ENCODE data around the gene INPP5A. TPM values are rescaled to one million over a fixed set of nuclear protein-coding genes. Genes with fewer than 3 reads are reported as not detected.

INPP5A gene
- total RNA-seq, 1 donor, result 36.8 TPM

DNA sequence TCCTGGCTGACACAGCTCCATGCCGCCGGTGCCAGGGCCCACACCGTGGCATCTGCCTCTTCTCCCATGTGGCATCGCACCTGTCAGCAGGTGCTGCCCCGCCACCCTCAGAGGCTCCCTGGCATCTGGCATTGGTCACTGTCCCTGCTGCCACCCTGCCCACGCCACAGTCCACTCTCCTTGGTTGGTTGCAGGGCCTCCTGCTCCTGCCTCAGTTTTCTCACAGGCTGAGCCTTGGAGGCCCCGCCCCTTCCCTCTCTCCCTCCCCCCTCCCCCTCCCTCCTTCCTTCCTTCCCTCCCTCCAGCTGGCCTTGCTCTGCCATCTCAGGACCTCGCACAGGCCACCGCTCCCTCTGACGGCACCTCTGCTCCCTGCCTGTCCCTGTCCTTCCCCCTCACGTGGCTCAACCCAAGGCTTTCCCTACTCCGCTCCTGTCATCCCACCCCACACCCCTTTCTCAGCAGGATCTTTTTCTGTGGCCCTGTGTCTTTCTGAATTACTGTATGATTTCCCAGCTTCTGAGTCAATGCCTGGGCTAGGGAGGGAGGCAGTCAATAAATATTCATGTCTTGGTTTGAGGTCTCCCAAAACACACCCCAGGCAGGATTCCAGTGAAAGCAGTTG lies 87.4 kb downstream of the INPP5A start:
- TF ChIP-seq, protein P1, sequence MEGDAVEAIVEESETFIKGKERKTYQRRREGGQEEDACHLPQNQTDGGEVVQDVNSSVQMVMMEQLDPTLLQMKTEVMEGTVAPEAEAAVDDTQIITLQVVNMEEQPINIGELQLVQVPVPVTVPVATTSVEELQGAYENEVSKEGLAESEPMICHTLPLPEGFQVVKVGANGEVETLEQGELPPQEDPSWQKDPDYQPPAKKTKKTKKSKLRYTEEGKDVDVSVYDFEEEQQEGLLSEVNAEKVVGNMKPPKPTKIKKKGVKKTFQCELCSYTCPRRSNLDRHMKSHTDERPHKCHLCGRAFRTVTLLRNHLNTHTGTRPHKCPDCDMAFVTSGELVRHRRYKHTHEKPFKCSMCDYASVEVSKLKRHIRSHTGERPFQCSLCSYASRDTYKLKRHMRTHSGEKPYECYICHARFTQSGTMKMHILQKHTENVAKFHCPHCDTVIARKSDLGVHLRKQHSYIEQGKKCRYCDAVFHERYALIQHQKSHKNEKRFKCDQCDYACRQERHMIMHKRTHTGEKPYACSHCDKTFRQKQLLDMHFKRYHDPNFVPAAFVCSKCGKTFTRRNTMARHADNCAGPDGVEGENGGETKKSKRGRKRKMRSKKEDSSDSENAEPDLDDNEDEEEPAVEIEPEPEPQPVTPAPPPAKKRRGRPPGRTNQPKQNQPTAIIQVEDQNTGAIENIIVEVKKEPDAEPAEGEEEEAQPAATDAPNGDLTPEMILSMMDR (IDR thresholded peaks at IDR 0.05; ENCODE audit: insufficient read depth, low read length), result no peak
- peak; percentile 19 for DNase-seq (ENCODE audit: low read depth)
- no peak overlapping the region for H3K4me3 ChIP-seq (ENCODE audit: low read depth, low read length)

DNA sequence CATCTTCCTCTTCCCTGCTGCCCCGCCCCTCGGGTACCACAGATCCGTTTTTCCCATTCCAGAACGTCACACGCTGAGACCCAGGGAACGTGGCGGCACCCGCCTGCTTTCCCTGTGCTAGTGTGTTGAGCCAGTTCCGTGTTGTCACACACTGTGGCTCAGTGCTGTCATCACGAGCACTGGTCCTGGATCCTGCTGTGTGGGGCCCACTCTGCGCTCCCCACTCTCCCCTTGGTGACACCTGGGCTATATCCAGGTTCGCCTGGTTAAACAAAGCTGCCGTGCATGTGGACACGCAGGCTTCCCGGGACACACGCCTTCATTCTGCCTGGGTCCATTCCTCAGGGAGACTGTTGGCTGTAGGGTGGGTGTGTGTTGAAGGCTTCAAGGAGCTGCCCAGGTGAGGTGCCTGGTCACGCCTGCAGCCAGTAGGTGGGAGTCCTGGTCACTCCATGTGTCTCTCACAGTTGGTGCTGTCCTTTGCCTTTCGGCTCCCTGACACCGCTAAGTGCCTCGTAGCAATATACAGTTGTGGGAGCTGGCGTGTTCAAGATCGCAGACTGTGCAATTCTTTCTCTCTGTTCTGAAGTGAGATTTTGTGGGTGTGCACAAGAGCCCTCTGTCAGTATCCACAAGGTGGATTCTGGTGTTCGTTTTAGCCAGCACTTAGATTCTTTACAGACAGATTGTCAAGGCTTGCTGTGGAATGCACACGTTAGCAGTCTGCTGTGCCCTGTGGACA lies 88.6 kb downstream of the INPP5A start:
- no peak overlapping the region for H3K4me3 ChIP-seq (ENCODE audit: low read depth, low read length)
- DNase-seq (ENCODE audit: low read depth), result no peak
- TF ChIP-seq, protein P1 (IDR thresholded peaks at IDR 0.05; ENCODE audit: insufficient read depth, low read length), result no peak

DNA sequence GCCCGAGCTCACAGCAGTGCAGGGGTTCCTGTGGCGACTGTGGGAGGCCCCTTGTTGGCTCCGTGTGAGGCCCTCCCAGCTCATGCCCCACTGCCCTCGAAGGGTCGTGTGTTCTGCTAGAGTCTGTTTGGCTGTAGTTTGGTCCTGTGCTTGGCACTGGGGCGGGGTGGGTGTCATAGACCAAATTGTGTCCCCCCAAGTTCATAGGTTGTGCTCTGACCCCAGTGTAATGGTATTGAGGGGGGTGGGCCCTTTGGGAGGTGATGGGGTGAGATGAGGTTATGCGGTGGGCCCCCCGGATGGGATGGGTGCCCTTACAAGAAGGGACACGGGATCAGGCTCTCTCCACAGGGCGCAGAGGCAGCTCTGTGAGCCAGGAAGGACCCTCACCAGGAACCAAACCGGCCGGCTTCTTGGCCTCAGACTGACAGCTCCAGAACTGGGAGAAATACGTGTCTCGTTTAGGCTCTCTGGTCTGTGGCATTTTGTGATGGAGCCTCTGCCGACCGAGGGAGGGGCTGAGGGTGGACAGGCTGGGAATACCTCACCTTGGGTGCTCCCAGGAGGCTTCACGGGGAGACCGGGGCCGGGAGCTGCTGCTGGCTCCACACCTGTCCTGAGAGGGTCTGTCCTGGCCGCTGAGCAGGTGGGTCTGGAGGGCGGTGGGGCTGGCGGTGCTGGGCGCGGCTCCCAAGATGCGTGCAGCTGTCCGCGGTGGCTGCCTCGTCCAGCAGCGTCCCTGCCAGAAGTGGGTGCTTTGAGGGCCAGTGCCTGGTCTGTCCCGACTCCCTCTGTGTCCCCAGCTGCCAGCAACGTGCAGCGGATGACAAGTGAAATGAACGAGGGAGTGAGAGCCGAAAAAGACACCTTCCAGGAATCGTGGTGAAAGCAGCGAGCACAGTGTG lies 89.4 kb downstream of the INPP5A start:
- no peak overlapping the region for H3K4me3 ChIP-seq (ENCODE audit: low read depth, low read length)
- TF ChIP-seq, protein P1 (IDR thresholded peaks at IDR 0.05; ENCODE audit: insufficient read depth, low read length), result no peak
- no peak for DNase-seq (ENCODE audit: low read depth)

DNA sequence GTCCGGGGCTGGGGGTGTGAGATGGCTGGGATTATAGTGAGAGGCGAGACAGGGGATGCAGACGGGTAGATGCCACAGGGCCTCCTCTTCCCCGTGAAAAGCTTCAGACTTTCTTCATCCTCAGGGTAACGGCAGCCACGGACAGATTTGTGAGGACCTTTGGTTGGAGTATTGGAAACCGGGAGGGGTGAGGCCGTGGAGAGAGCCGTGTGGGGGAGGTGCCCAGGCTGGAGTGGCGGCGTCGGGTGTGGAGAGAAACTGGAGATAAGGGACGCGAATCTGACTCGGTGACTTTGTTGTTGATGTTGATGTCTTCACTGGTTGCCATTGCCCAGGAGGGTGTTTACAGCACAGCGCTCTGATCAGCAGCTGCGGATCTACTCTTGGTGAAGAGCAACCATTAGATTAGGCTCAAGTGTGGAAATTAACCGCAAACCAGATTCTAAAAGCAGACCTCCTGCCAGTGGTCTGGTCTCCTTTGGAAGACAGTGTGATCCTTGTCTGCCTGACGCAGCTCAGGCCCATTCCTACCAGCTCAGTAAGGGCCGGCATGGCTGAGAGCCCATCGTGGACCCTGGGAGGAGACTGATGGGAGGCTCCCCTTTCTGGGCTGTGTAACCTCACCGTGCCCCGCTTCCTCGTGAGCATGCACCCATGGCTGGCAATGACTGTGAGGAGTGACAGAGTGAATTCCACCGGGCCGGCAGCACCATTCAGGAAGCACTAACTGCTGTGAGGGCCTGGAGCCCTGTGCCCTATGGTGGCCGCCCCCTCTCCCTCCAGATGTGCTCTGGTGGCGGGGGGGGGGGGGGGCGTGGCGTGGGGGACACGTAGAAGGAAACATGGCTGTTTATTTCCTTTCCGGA lies 90.3 kb downstream of the INPP5A start:
- TF ChIP-seq, protein P1 (IDR thresholded peaks at IDR 0.05; ENCODE audit: insufficient read depth, low read length), result no peak
- H3K4me3 ChIP-seq (ENCODE audit: low read depth, low read length), result no peak overlapping the region
- DNase-seq (ENCODE audit: low read depth), result peak; percentile 37

DNA sequence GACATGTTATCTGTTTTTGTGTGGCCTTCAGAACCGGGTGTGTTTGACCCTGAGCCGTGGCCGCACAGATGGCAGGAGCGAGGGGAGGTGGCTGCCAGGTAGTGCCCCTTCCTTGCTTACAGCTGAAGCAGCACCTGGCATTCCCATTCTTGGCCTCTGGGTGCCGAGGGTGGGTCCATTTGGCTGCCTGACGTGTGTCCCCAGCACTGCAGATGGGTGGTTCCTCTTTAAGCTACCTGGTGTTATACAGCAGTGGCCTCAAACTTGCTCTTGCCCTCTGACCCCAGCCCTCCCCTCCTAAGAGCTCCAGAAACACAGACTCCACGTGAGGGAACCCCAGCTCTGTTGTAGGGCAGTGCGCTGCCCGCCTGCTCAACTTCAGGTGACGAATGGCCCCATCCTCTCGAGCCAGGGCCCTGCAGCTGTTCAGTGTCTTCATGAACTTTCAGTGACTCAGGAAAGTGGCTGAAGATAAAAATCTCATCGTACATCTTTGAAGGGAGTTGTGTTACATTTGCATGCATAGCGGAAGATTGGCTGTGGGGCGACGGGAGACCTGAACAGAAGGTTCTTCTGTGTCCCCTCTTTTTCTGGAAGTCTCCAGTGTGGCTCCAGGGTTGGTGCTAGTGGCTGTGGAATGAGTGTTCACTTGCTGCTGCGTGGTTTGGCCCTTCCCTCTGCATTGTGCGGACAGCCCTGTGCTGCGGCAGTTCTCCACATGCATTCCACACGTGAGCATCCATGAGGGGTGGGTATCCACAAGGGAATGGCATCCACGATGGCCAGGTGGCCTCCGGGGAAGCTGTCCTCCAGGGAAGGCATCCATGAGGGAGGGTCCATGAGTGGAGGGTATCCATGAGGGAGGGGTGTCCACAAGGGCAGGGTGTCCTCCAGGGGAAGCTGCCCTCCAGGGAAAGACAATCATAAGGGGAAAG lies 91.6 kb downstream of the INPP5A start:
- TF ChIP-seq, protein P1 (IDR thresholded peaks at IDR 0.05; ENCODE audit: insufficient read depth, low read length), result no peak
- no peak overlapping the region for H3K4me3 ChIP-seq (ENCODE audit: low read depth, low read length)
- no peak for DNase-seq (ENCODE audit: low read depth)

Measured in fibroblast of the aortic adventitia (primary cell).